Dendritic cell treated with granulocyte-macrophage colony-stimulating factor and Interleukin-4, amounts not matched to agents 40 ng/mL and 50 ng/mL, for 4 days (primary cell): ENCODE data around the gene PHAX.
A peak's percentile ranks its signal among the peaks of the same experiment; 100 is the strongest.
"Not testable (repeated sequence)": the region's sequence is repeated elsewhere in the genome, so short reads cannot be mapped to it uniquely, and the experiment has no call there.

Source experiments
- H3K27ac Mint-ChIP-seq: one replicate; pipeline ENCODE4 v1.8.0; 2022; ENCODE audit warnings: mild to moderate bottlenecking, mixed read lengths
- H3K27me3 Mint-ChIP-seq: one replicate; pipeline ENCODE4 v1.8.0; 2022; ENCODE audit warnings: mild to moderate bottlenecking, mixed read lengths
- H3K36me3 Mint-ChIP-seq: one replicate; pipeline ENCODE4 v1.8.0; 2022; ENCODE audit warnings: low read depth, mixed read lengths
- H3K4me1 Mint-ChIP-seq: one replicate; pipeline ENCODE4 v1.8.0; 2022; ENCODE audit warnings: low read depth, mixed read lengths
- H3K4me3 Mint-ChIP-seq: one replicate; pipeline ENCODE4 v1.8.0; 2022; ENCODE audit warnings: mild to moderate bottlenecking, moderate library complexity, mixed read lengths
- H3K9me3 Mint-ChIP-seq: one replicate; pipeline ENCODE4 v1.8.0; 2022; ENCODE audit warnings: mixed read lengths
- intact Hi-C: fragments of 100-400 bp; cut with micrococcal nuclease; formaldehyde crosslinking; loops from one replicate; pipeline ENCODE4 v1.15.0; 2022

PHAX gene

GRCh38 chr5:126651013-126651577, 50.3 kb downstream of the PHAX start:
- no peaks in the 10 kb centered on the region for H3K4me1 Mint-ChIP-seq
- no peaks in the 10 kb centered on the region for H3K36me3 Mint-ChIP-seq
- H3K27me3 Mint-ChIP-seq, result peaks cover 3% of the 10 kb centered on the region
- H3K9me3 Mint-ChIP-seq, result peaks cover under 1% of the 10 kb centered on the region
- no peak overlapping the region for H3K4me3 Mint-ChIP-seq
- H3K27ac Mint-ChIP-seq, result no peak overlapping the region
- intact Hi-C loops, result no loop called here

GRCh38 chr5:126656401-126657007, 55.8 kb downstream of the PHAX start:
- no peak overlapping the region for H3K4me3 Mint-ChIP-seq
- intact Hi-C loops, result loop anchor here (1.0 to 5.0 kb wide), 5 partner anchors 124 to 836 kb away; no protein-coding TSS in a partner anchor
- H3K36me3 Mint-ChIP-seq, result no peaks in the 10 kb centered on the region

GRCh38 chr5:126658561-126658960, 57.8 kb downstream of the PHAX start:
- intact Hi-C loops, result loop anchor here (5.0 kb wide), 2 partner anchors 784 to 834 kb away; no protein-coding TSS in a partner anchor
- Mint-ChIP-seq H3K4me1 (peaks cover 9% of the 10 kb centered on the region), H3K4me3 (no peak overlapping the region), H3K9me3 (no peaks in the 10 kb centered on the region), H3K27ac (no peak overlapping the region), H3K27me3 (no peaks in the 10 kb centered on the region), H3K36me3 (no peaks in the 10 kb centered on the region)

More at GRCh38 chr5:126656401-126657007, 55.8 kb downstream of the PHAX start:
- H3K9me3 Mint-ChIP-seq, result no peaks in the 10 kb centered on the region
- H3K4me1 Mint-ChIP-seq, result peaks cover 9% of the 10 kb centered on the region
- no peak overlapping the region for H3K27ac Mint-ChIP-seq
- peaks cover 3% of the 10 kb centered on the region for H3K27me3 Mint-ChIP-seq

GRCh38 chr5:126659805-126660482, 59.2 kb downstream of the PHAX start:
- no peaks in the 10 kb centered on the region for H3K27me3 Mint-ChIP-seq
- no peaks in the 10 kb centered on the region for H3K9me3 Mint-ChIP-seq
- peaks cover 19% of the 10 kb centered on the region for H3K4me1 Mint-ChIP-seq
- peak overlapping the region; percentile 81 for H3K27ac Mint-ChIP-seq
- H3K4me3 Mint-ChIP-seq, result no peak overlapping the region
- H3K36me3 Mint-ChIP-seq, result no peaks in the 10 kb centered on the region
- intact Hi-C loops, result loop anchor here (5.0 kb wide), 2 partner anchors 782 to 832 kb away; no protein-coding TSS in a partner anchor

- intact Hi-C loops, result no loop called here
- H3K4me3 Mint-ChIP-seq, result no peak overlapping the region
- H3K27ac Mint-ChIP-seq, result no peak overlapping the region
- H3K4me1 Mint-ChIP-seq, result peaks cover 21% of the 10 kb centered on the region
- H3K27me3 Mint-ChIP-seq, result no peaks in the 10 kb centered on the region
- H3K9me3 Mint-ChIP-seq, result no peaks in the 10 kb centered on the region
- H3K36me3 Mint-ChIP-seq, result no peaks in the 10 kb centered on the region
These were observed 63.8 kb downstream of the PHAX start for GRCh38 chr5:126664586-126664985.

GRCh38 chr5:126670109-126670508, 69.4 kb downstream of the PHAX start:
- intact Hi-C loops, H3K36me3 Mint-ChIP-seq, H3K27ac Mint-ChIP-seq, H3K4me3 Mint-ChIP-seq, H3K27me3 Mint-ChIP-seq, H3K9me3 Mint-ChIP-seq: not testable (repeated sequence)
- peaks cover 15% of the 10 kb centered on the region for H3K4me1 Mint-ChIP-seq

- Mint-ChIP-seq H3K4me1 (peaks cover 20% of the 10 kb centered on the region), H3K27ac (peak overlapping the region; percentile 1)
- H3K4me3 Mint-ChIP-seq, H3K36me3 Mint-ChIP-seq, H3K9me3 Mint-ChIP-seq, H3K27me3 Mint-ChIP-seq, intact Hi-C loops: not testable (repeated sequence)
These were observed 70.9 kb downstream of the PHAX start for GRCh38 chr5:126671681-126672080.

- no peaks in the 10 kb centered on the region for H3K36me3 Mint-ChIP-seq
- H3K27ac Mint-ChIP-seq, result no peak overlapping the region
- intact Hi-C loops, result no loop called here
- H3K4me3 Mint-ChIP-seq, result no peak overlapping the region
- H3K4me1 Mint-ChIP-seq, result peaks cover 20% of the 10 kb centered on the region
- H3K27me3 Mint-ChIP-seq, result no peaks in the 10 kb centered on the region
- H3K9me3 Mint-ChIP-seq, result no peaks in the 10 kb centered on the region
These were observed 72.7 kb downstream of the PHAX start for GRCh38 chr5:126673477-126673876.

- Mint-ChIP-seq H3K36me3 (no peaks in the 10 kb centered on the region), H3K9me3 (no peaks in the 10 kb centered on the region), H3K4me1 (peaks cover 24% of the 10 kb centered on the region), H3K4me3 (no peak overlapping the region), H3K27me3 (no peaks in the 10 kb centered on the region), H3K27ac (no peak overlapping the region)
- intact Hi-C loops, result no loop called here
These were observed 73.4 kb downstream of the PHAX start for GRCh38 chr5:126674145-126674544.

GRCh38 chr5:126675338-126675737, 74.6 kb downstream of the PHAX start:
- Mint-ChIP-seq H3K4me1 (peaks cover 36% of the 10 kb centered on the region), H3K9me3 (no peaks in the 10 kb centered on the region), H3K36me3 (no peaks in the 10 kb centered on the region), H3K4me3 (no peak overlapping the region), H3K27ac (no peak overlapping the region), H3K27me3 (no peaks in the 10 kb centered on the region)
- intact Hi-C loops, result loop anchor here (5.0 kb wide), 1 partner anchor 127 kb away; no protein-coding TSS in a partner anchor

GRCh38 chr5:126676195-126676624, 75.5 kb downstream of the PHAX start:
- Mint-ChIP-seq H3K4me3 (no peak overlapping the region), H3K27ac (no peak overlapping the region)

More at GRCh38 chr5:126676195-126676624, 75.5 kb downstream of the PHAX start:
- intact Hi-C loops, result loop anchor here (1.0 to 5.0 kb wide), 2 partner anchors 104 to 126 kb away; no protein-coding TSS in a partner anchor
- no peaks in the 10 kb centered on the region for H3K9me3 Mint-ChIP-seq
- H3K27me3 Mint-ChIP-seq, result no peaks in the 10 kb centered on the region
- peaks cover 36% of the 10 kb centered on the region for H3K4me1 Mint-ChIP-seq
- H3K36me3 Mint-ChIP-seq, result no peaks in the 10 kb centered on the region
